Stimulated activated CD4-positive, alpha-beta T cell treated with anti-CD3 and anti-CD28 coated beads, Interleukin-15, amount 100 ng/mL, for 1 hour (primary cell): ENCODE results near the gene SNUPN.
"Not testable (repeated sequence)": the region's sequence is repeated elsewhere in the genome, so short reads cannot be mapped to it uniquely, and the experiment has no call there.

ENCODE experiments used
- DNase-seq, 2 donors: peaks; one replicate each; pipeline ENCODE4 v3.0.0-alpha.2; 2020; ENCODE audit warnings: low read depth in 1 of 2, low spot score in 1 of 2

The SNUPN gene

DNA sequence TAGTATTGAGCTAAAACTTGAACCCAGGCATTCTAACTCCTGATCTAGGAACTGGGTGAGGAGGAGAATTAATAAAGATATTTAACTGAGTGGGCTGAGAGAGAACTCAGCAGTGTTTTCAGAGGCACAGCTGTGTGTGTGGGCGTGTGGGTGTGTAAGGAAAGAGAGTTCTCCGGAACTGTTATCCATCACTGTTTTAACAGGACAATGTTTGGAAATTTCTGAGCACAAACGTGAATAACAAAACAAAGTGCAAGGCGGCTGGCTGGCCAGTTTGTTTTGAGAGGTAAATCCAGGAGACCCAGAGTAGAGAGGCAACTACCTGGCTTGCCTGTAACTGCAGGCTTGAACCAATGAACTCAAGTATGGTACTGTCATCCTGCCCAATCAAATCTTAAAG, 41.4 kb downstream of the SNUPN start:
- no peak for DNase-seq

DNA sequence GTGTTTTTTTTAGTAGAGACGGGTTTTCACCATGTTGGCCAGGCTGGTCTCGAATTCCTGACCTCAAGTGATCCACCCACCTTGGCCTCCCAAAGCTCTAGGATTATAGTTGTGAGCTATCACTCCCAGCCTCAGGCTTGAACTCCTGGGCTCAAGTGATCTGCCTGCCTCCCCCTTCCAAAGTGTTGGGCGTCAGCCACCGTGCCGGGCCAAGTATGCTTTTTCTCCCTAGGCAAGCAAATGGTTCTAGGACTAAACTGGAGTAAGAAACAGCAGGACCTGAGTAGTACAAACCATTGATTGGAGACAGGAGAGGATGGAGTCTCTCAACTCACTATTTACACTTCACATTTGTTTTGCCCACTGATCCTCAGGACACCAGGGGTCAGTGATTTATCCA, 41.8 kb downstream of the SNUPN start:
- DNase-seq: no peak

DNA sequence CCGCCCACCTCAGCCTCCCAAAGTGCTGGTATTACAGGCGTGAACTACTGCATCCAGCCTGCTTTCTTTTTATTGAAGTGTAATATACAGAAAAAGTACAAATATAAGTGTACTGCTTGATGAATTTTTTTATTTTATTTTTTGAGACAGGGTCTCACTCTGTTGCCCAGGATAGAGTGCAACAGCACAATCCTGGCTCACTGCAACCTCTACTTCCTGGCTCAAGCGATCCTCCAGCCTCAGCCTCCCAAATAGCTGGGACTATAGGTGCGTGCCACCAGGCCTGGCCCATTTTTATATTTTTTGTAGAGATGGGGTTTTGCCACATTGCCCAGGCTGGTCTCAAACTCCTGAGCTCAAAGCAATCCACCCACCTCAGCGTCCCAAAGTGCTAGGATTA, 42.6 kb downstream of the SNUPN start:
- not testable (repeated sequence) for DNase-seq

DNA sequence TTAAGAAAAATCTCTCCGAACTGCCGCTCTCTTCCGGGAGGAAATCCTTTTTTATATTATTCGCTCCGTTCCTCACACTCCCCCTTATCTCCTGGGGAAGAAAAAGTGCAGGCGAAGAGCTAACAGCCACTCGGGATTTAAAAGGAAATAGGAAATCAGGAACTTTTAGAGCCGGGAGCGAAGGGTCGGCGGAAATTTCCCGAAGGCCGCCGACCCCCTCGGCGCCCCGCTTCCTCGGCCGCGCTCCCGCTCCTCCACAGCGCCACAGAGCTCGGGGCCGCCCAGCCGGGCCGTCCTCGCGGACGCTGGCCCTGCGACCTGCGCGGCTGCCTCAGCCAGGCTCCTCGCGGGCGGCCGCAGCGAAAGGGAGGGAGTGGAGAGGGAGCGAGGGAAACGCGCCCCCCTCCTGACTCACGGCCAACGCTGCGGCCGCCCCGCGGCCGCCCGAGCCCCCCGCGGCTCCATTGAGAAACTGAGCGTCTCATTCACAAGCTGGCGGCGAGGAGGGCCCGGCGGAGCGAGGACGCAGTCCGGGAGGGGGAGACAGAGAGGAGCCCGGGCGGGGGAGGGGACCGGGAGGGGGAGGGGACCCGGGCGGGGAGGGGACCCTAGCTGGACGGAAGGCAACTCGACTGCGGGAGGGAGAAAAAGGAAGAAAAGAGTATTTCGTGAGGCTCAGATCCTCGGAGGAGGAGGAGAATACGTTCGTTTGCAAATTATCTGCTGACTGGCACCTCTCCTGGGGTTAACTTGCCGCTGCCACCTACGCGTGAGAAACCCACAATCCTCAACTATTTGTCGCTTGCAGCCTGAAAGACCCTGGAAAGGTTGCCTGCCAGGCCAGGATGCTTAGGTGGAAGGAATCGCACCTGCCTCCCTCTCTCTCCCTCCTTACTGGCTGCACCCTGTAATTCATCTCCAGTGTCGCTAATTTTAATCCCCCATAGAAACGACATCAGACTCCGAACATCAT, 46.3 kb downstream of the SNUPN start, which contains the start of gene PTPN9:
TSS of gene PTPN9 (minus strand) at position 368 of the 973 bp plus-strand sequence. CDS start 539 bp downstream, outside the sequence.
- DNase-seq: peak; percentile 42 to 56

DNA sequence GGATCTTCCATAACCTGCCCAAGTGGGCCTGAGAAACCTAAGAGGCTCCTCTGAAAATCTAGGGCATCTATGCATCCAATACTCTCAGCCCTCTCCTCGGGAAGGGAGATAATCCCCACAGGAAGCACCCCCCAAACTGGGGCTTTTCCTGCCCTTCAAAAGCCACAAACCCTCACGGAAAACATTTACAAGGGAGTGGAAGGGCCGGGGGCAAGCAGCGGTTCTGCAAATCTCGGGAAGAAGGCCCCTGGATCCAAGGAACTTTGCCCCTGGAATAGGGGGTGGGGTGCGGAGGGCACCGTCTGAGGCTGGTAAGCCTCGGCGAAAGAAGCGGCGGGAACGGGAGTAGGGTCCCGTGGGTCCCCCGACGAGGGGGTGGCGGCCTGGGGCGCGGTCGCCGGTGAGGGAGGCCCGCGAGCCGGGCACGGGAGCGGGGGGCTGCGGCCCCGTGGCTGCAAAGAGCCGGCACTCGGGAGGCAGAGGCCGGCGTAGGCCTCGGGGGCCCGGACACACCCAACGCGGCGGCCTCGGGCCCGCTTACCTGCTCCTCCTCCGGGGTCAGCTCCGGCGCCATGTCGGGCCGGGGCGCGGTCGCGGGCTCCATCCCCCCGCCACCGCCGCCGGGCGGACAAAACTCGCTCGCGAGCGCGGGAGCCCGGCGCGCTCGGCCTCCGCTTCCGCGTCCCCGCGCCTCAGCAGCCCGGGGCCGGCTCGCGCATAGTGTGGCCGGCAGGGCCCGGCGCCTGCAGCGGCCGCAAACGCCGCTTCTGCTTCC, 47.2 kb downstream of the SNUPN start:
- no peak for DNase-seq

DNA sequence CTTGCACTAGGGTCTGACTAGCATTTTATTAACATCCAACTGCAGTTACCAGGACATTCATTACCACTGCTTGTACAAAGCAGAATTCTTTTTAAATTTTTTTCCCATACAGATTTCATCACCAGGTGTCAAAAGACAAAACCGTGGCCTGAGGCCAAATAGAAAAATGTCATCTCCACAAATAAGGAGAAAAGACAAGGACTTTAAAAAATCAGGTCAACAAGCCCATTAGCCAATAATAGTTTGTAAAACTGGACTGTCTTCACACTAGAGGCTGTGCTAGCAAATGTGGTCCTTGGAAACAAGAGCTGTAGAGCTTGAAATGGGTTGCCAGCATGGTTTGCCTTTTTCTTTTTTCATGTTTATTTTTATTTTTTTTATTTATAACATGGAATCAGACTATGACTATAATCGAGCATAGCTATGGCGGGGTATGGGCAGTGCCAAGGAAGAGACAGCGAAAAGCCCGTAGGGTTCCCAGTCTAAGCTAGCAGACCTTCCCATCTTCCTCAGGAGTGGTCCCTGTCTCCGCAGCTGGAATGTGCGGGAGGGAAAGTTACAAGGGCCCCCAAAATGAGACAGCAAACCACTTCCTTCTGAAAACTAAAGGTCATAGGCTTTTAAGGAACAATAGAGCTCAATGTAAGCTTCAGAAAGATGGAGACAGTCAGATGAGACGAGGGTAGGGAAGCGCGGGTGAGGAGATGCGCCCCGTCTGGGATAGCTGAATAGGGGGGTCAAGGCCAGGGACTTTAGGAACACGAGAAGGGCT, 47.9 kb downstream of the SNUPN start:
- no peak for DNase-seq

DNA sequence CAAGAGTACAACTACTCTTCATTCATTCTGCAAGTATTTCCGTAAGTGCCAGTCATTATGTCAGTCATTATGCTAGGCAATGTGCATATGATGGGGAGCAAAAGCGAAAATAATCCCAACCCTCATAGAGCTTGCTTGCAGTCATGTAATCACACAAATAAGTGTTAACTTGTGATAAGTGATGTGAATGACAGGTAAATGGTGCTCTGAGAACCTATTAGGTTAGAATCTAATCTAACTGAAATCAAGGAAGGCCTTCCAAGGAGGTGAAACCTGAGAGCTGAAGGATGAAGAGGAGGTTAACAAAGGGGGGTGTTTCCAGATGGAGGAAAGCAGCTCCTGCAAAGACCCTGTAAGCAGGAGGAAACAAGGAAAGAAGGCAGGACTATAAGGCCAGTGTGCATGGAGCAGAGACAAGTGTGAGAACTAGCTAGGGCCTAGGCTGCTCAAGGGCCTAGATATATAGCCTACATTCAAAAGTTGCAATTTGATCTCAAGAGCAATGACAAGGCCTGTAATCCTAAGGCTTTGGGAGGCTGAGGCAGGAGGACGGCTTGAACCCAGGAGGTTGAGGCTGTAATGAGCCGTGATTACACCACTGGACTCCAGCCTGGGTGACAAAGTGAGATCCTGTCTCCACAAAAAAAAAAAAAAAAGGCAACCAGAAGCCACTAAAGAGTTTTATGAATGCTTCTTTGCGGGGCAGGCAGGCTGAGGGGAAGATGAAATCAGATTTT, 51.7 kb downstream of the SNUPN start:
- DNase-seq: no peak

DNA sequence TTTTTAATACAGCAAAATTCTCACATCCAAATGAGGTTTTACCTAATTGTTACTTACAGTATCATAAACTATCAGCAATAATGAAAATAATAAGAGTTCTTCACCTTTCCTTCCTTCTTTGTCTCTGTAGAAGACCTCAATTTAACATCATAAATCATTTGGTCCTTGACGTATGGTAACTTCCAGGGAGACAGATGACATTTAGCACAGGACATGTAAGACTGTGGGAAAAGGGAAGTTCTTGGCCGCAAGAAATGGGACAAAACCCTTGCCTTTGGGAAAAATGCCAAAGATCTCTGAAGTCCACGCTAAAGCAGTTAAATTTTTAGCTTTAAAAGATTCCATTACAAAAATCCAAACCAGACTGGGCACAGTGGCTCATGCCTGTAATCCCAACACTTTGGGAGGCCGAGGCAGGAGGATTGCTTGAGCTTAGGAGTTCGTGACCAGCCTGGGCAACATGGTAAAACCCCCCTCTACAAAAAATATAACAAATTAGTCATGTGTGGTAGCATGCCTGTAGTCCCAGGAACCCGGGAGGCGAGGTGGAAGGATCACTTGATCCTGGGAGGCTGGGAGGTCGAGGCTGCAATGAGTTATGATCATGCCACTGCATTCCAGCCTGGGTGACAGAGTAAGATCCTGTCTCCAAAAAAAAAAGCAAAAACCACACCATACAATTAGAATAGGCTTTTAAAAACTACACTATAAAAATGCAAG, 55.2 kb downstream of the SNUPN start:
- no peak for DNase-seq

DNA sequence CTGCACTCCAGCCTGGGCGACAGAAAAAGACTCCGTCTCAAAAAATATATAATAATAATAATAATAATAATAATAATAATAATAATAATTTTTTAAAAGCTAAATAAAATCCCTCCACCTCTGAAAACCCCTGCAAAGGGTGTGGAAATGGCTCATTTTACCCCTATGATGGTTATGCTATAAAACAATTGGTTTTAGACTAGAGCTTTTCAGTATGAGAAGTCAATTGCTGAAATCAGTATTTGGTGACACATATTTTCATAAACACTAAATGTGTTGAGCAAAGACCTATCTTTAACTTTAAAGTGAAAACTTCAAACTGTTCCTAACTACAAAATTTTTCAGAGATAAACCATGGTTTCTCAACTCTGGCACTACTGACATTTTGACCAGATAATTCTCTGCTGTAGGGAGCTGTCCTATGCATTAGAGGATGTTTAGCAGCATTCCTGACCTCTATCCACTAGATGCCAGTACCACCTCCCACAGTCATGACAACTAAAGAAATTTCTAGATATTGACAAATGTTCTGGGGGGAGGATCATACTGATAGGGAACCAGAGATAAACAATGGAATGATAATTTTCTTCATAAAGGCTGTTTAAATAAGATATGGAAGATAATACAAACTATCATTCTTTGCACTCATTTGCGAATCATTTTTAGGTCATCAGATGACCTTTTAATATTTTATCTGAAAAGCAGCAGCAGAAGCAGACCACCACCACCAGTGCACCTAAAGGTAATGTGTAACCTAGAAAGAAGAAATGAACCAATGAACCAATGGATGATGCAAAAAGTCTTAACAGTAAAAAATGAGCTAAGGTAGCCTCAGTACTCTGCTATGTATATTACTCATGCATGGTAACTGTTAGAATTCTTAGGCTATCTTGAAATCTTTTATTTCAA, 60.2 kb downstream of the SNUPN start:
- no peak for DNase-seq

DNA sequence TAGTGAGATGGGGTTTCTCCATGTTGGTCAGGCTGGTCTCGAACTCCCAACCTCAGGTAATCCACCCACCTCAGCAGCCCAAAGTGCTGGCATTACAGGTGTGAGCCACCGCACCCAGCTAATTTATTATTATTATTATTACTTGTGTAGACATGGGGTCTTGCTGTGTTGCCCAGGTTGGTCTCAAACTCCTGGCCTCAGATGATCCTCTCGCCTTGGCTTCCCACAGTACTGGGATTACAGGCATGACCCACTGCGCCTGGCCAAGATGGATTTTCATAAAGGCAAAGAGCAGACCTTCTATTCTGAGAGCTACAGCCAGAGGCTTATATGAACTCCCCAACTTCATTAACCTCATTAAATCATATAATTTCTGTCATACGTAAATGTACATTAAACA, 63.6 kb downstream of the SNUPN start:
- no peak for DNase-seq

DNA sequence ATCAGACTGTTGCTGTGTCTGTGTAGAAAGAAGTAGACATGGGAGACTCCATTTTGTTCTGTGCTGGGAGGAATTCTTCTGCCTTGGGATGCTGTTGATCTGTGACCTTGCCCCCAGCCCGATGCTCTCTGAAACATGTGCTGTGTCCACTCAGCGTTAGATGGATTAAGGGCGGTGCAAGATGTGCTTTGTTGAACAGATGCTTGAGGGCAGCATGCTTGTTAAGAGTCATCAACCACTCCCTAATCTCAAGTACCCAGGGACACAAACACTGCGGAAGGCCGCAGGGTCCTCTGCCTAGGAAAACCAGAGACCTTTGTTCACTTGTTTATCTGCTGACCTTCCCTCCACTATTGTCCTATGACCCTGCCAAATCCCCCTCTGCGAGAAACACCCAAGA, 66.2 kb downstream of the SNUPN start:
- not testable (repeated sequence) for DNase-seq

DNA sequence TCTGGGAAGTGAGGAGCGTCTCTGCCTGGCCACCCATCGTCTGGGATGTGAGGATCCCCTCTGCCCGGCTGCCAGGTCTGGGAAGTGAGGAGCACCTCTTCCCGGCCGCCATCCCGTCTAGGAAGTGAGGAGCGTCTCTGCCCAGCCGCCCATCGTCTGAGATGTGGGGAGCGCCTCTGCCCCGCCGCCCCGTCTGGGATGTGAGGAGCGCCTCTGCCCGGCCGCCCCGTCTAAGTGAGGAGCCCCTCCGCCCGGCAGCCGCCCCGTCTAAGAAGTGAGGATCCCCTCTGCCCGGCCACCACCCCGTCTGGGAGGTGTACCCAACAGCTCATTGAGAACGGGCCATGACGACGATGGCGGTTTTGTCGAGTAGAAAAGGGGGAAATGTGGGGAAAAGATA, 66.6 kb downstream of the SNUPN start:
- DNase-seq: not testable (repeated sequence)

DNA sequence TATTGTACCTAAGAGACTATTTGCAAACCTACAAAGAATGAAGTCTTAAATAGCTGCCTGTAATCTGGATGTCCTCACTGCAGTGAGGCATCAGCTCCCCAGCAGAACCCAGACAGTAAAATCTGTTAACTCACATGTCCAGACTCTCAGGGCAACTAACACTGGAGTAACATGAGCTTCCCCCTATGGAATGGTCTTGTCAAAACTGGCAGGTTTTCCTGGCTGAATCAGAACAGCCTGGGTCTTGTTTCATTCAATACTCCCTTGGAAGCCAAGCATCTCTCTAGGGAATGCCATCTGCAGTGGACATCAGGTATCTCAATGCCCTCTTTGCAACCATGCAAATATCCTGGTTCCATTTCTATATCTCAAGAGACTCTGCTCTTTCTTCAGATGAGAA, 70.8 kb downstream of the SNUPN start:
- DNase-seq: no peak

DNA sequence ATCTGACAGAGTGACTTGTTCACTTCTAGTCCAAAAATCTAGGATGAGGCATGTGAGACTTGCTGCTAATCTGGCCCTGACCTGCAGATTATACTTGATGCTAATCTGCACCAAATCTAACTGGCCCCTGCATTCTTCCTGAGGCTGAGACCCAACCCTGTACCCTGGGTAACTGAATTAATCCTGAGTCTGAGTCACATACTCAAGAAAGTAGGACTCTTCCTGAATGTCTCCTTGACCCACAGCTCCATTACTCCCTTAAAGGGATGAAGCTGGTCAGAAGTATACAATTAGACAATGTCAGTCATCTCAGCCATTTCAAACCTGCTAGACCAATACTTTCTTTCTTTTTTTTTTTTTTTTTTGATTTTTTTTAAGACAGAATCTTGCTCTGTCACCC, 71.9 kb downstream of the SNUPN start:
- no peak for DNase-seq

DNA sequence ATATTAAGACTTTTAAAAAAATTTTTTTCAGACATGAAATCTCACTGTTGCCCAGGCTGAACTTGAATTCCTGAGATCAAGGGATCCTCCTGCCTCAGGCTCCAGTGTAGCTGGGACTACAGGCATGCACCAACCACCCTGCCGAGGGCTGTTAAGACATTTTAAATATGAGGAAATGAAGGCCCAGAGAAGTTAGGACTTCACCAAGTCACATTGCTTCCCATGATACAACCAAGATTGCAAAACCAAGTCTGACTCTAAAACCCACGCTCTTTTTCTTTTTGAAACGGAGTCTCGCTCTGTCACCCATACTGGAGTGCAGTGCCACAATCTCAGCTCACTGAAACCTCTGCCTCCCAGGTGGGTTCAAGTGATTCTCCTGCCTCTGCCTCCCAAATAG, 74.4 kb downstream of the SNUPN start:
- no peak for DNase-seq
